HG03558 (cell line): ENCODE data around the gene SMIM3.
"Not testable (repeated sequence)": the region's sequence is repeated elsewhere in the genome, so short reads cannot be mapped to it uniquely, and the experiment has no call there.

ENCODE experiments used
- ATAC-seq: cut with Tn5 transposase; IDR thresholded peaks from one replicate; pipeline ENCODE4 v1.9.1; 2021; ENCODE audit warnings: moderate number of reproducible peaks; ENCODE audit not compliant: unreplicated experiment; ENCODE audit errors: extremely low read depth

SMIM3 gene, protein sequence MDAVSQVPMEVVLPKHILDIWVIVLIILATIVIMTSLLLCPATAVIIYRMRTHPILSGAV

DNA sequence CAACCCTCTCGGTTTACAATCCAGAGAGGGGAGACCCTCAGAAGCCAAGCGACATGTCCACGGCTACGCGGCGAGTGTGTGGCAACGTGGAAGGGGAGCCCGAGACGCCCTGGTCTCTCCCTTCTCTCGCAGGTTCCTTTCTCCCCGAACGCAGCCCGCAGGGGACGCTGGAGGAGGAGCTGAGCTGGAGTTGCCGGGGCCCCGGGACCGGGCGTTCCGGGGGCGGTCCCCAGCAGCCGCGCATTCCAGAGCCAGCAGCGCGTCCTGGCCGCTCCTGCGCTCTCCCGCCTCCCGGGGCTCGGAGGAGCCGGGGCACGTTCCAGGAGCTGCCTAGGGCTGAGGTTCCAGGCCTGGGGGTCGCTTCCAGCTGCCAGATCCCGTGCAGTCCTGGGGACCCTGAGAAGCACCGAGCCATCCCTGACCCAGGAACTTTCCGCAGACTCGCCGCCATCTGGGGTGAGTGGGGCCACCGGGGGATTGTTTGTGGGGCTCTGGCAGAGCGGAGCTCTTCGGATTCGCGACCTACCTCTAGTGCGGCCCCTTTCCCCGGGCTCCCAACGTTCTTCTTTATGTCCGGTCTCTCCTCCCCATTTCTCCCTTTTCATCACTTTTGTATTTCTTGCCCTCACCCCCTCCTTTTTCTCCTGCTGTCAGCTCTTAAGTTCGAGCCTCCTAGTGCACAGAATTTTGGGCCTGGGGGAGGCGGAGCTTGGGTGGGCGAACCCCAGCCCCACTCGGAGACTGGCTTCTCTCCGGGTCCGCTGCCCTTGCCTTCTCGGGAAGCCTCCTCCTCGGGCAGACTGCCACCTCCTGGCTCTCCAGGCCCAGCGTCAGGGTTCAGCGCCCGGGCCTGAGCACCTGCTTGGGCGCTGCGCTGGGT lies at the start of gene SMIM3:
TSS of gene SMIM3 (plus strand) at position 241 of the 880 bp plus-strand sequence. CDS start 16,684 bp downstream, outside the sequence.
- no peak for ATAC-seq

DNA sequence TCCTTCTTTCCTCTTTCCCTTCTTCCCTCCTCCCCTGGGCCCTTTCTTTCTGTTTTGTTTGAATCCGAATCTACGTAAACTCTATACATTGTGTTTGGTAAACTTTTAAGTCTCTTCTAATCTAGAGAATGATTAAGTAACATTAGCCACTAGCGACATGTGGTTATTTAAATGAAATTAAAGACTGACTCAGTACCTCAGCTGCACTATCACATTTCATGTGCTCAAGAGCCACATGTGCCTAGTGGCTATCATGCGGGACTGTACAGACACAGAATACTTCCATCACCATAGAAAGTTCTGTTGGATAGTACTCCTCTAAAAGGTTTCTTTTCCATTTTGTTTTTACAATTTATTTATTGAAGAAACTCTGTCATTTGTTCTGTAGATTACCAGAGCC lies 48.7 kb upstream of the SMIM3 start:
- ATAC-seq = no peak

DNA sequence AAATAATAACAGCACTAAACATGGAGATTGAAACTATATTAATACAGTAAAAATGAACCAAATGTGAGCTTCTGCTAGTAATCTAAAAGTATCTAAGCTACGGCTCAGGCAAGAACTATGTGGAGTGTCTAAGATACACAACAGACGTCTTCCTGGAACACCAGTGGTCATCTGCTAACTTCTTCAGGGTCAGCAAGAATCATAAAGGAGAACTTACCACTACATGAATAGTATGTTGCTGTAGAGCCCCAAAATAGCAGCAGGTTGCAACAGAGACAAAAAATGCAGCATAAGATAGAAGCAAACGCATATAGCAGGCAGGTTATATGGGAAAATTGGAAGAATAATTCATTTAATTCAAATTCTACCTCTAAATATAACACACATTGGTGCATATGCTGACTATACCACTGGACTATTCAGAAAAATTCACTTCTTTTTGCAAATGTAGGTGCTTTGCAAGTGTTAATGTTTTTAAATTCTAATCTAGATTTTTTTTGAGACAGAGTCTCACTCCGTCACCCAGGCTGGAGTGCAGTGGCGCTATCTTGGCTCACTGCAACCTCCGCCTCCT lies 46.8 kb upstream of the SMIM3 start:
- no peak for ATAC-seq

DNA sequence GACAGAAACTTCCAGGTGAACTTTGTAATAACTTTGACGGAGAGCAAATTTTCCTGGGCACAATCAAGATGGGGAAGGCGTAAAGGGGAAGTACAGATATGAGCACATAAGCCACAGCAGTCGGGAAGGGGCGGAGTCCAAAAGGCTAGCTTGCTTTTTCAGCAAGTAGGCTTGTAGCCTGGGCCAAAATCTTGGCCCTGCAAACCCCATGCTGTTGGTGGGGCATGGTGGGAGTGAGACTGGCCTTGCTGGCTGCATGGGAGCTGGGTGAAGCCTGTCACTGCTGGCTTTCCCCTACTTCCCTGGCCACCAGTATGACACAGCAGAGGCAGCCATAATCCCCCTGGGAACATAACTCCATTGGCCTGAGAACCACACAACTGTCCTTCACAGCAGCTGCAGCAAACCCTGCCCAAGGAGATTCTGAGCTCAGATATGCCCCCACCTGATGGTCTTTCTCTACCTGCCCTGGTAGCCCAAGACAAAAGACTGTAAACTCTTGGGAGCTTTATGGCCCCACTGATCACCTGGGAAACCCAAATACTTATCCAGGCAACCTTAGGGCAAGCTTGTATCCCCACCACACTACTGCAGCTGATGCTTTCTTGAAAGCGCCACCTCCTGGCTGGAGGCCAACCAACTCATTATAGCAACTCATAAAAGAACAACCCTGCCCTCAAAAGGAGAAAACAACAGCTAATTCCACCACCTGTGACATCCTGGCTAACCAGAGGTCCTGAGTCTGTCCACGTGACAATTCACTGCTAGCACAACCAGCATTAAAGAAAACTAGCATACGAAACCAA lies 43.8 kb upstream of the SMIM3 start:
- ATAC-seq = peak; percentile 61

DNA sequence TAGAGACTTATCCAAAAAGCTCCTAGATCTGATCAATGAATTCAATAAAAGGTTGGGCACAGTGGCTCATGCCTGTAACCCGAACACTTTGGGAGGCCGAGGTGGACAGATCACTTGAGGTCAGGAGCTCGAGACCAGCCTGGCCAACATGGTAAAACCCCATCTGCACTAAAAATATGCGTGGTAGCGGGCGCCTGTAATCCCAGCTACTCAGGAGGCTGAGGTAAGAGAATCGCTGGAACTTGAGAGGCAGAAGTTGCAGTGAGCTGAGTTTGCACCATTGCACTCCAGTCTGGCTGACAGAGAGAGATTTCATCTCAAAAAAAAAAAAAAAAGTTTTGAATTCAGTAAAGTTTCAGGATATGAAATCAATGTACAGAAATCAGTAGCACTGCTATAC lies 39.7 kb upstream of the SMIM3 start:
- no peak for ATAC-seq

DNA sequence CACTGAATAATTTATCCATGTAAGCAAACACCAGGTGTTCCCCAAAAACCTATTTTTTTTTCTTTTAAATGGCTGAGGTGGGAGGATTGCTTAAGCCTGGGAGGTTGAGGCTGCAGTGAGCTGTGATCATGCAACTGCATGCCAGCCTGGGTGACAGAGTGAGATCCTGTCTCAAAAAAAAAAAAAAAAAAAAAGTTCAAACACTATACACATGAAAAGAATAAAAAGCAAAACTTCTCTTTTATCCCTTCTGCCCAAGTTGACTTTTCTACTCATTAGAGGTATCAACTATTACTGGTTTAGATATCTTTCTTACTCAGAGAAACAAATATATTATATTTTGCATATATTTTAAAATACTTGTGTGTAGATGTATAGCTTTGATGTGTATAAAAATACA lies 37.6 kb upstream of the SMIM3 start:
- no peak for ATAC-seq

DNA sequence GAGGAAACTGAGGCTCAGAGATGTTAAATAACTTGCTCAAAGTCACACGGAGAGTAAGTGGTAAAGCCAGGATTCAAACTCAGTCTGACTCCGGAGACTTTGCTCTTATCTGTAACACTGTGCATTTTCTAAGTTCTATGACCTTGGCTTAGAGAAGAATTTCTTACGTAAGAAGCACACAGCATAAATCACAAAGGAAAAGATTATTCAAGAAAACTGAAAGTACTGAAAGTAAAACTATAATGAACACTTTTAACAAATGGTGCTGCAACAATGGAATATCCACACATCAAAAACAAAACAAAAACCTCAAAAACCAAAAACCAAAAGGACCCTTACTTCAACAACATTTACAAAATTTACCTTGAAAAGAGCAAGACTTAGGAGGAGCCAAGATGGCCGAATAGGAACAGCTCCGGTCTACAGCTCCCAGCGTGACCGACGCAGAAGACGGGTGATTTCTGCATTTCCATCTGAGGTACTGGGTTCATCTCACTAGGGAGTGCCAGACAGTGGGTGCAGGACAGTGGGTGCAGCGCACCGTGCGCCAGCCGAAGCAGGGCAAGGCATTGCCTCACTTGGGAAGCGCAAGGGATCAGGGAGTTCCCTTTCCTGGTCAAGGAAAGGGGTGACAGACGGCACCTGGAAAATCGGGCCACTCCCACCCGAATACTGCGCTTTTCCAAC lies 36.0 kb upstream of the SMIM3 start:
- ATAC-seq = not testable (repeated sequence)

DNA sequence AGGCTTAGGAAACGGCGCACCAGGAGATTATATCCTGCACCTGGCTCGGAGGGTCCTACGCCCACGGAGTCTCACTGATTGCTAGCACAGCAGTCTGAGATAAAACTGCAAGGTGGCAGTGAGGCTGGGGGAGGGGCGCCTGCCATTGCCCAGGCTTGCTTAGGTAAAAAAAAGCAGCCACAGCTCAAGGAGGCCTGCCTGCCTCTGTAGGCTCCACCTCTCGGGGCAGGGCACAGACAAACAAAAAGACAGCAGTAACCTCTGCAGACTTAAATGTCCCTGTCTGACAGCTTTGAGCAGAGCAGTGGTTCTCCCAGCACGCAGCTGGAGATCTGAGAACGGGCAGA lies 35.4 kb upstream of the SMIM3 start:
- ATAC-seq = not testable (repeated sequence)

DNA sequence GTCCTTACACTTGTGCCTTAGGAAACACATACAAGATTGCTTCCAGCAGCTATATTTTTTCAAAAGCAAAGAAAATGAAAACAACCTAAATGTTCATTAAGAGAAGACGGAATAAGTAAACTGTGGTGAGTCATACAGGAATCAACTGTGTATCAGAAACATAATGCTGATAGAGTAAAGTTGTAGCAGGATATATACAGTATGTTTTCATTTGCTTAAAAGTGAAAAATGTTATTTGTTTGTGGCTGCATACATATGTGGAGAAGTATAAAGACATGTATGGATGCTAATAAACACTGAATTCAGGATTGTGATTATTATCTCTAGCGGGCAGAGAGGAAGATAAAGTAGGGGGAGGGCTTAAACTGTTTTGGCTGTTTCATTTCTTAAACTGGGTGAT lies 28.1 kb upstream of the SMIM3 start:
- no peak for ATAC-seq

DNA sequence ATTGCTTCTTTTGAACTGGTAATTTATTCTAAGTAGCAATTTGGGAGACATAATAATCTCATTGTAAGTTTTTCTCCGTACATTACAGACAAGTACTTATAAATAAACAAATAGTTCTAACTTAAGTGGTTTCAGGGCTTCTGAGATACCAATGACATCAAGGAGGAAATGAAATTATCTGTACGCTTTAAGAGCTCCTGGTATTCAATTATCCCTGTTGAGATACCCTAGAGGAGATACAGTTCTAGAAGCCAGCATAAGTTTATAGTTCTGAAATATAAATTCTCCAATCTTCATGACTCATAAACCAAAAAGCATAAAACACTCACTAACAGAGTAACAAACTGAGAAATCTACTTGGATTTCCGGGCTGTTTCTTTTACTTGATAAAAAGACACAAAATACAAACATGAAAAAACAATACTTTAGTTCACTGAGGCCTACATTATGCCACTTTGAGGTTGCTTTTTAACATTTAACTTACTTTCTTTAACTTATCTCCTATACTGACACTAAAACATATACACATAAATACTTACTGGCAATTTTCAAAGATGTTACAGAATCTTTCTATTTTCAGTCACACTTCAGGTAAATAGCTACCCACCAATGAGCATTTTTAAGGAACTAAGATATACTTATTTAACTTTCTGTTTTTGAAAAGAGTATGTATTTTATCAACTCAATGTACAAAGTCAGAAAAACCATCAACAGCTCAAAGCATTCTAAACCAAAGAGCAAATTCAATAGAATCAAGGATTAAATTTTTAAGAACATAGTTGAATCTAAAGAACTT lies 27.3 kb upstream of the SMIM3 start:
- ATAC-seq = no peak

DNA sequence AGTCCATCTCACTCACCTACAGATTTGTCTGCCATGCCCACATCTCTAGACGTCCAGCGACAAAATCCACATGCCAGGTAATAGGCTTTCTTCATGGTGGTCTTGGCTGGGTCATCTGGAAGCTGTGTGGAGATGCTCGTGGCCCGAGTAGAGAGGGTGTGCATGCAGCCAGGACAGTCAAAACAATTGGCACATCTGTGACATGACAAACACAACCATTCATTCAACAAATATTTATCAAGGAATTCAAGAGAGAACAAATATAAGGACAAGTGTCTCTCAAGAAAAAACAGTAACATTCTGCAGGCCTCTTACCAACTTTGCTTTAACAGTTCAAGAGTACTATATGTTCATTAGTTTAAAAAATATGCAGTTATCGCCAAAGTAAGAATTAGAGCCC lies 25.1 kb upstream of the SMIM3 start:
- no peak for ATAC-seq

DNA sequence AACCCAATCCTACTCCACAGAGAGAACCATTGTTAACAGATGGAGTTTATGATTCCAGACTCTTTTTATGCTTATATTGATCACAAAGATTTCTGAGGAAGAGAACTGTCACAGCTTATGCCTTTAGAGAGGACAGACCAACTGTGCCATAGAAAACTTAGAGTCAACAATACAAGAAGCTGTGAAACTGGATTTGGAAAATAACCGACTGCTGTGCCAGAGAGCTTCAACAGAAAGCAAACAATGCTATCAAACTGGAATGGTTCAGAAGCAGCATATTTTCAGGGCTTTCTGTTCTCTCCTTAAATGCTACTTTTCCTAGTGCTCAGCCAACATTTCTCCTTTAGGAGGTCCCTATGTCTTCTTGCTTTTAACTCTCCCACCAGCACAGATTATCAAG lies 24.7 kb upstream of the SMIM3 start:
- no peak for ATAC-seq

DNA sequence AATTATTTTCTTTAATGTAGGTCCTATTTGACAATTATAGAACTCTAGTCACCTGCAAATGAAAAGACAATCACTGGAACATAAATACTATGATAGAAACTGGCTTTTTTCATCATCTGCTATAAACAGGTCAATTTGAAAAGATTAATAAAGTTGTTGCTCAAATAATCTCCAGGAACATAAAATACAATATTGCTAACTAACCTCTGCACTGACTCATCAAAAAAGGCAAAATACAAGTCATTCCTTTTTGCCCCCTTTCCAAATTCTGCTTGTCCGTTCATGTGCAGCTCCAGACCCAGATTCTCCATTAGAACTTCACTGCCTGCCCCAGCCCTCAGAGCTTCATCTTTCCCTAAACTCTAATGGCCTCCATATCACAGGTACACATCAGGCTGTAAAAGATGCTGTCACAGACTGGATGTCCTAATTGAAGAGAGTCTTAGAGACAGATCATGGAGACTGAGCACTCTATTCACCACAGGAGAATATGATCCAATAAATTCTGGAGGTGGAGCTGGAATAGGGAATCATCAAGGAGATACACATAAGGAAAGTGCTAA lies 21.4 kb upstream of the SMIM3 start:
- ATAC-seq = no peak

DNA sequence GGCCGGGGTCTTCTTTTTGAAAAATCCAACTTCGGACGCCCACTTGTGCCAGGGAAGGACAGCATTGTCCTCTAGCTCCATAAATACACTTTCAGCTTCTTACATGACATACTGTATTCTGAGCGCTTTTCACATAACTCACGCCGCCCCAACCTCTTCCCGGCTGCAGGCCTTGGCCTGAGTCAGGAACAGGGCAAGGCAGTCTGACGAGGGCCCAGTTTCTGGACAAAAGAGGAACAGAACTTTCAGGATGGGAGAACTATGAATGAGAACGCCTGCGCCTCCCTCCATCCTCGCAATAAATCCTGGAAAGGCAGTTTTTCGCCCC lies 20.4 kb upstream of the SMIM3 start:
- ATAC-seq = no peak

DNA sequence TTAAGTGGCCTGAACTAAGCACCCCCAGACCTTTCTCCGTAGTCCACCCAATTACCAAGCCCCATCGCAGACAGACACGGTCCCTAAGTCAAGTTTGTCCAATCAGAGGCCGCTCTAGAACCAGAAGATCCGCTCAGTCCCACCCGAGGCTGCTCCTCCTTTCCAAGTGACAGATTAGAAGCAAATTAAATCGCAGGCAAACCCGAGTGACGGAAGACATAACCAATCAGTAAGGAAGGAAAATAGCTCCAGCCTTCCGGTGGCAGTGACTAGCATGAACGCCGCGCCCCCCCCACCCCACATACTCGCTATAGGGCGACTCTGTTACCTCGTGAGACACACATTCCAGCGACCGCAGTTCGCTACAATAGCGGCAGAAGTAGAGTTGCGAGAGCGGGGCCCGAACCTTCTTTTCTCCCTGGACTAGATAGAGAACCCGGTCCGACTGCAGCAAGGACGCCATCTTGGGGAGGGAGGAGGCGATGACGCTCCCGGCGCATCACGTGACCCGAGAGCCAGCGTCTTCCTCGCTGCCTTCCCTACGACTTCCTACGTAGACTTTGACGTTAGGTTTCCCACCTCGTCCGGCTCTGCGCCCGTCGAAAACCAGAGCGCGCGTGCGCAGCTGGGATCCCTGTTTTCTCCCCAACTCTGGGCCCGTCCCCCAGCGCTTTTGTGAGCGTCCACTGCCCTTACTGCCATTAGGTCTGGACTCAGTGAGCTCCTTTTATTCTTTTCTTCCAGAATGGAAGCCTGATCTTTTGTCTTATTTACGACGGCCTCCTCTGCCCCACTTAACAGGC lies 19.8 kb upstream of the SMIM3 start, which contains the start of gene DCTN4:
TSS of gene DCTN4 (minus strand) at position 487 of the 803 bp plus-strand sequence. CDS start at position 463, 24 bp downstream.
- peak; percentile 97 for ATAC-seq

DNA sequence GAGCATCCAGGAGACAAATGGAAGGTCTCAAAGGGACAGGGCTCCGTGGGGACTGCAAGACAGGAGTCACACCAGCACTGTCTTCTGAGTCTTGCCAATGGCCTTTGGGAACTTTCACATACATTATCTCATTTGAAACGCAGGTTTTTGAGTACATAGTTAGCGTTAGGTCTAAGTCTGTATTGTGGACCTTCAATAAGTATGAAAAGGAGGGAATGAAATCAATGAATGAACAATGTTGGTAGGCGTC lies 19.3 kb upstream of the SMIM3 start:
- ATAC-seq = no peak

DNA sequence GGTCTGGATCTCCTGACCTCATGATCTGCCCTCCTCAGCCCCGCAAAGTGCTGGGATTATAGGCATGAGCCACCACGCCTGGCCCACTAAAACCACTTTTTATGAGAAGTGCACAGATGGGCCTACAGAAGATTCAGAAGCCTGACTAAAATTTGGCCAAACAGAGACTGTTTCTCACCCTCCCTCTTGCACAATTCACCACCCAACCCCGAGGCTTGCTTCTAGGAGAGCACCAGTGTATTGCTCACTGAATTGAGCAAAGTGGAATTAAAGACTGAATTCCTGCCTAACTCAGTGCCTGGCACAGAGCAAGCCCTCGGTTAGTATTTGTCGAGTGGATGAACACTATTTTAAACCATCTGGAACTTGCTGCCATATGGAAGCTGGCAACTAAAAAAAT lies 16.3 kb upstream of the SMIM3 start:
- ATAC-seq = no peak

DNA sequence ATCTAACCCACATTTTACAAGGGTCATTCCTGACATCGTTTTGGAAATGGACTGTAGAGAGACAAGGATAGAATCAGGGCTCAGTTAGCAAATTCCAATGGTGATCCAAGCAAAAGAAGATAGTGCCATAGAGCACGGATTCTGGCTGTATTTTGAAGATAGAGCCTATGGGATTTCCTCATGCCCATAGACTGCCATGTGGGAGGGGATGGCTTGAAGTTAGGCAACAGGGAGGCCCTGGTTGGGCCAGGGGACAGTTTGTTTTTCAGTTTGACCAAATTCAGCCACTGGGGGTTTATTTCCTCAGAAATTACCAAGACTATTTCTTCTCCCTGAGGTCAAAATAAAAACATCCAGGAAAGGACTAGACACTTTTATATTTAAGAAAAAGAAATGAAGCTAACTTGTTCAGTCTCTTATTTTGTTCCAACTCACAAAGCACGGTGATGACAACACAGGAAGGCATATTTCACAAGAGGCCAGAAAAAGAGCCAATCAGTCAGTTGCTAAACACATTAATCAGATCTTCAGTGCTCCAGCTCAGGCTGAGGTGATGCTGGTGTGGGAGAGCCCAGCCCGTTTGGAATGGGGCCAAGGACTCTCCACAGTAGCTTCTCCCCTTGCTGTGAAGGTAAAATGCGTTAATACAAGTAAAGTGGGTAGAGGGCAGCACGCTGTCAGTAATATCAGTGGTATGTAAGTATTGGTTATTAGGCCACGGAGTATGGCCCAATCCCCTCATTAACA lies 15.4 kb upstream of the SMIM3 start:
- no peak for ATAC-seq
